K562 (cell line): Measurements from ENCODE around the gene SMAD3. TPM values are rescaled to one million over a fixed set of nuclear protein-coding genes. Genes with fewer than 3 reads are reported as not detected.

Source experiments
- ATAC-seq: fragments of 200-7000 bp; cut with Tn5 transposase; 3 replicates; pipeline ENCODE4 v1.9.1; 2020; ENCODE audit warnings: moderate library complexity
- BruUV-seq: library from RNA; stranded (reverse); fragments of 400-500 nt; replicated peaks from 2 replicates; lab custom pipeline; 2021; lab: Mats Ljungman, UMichigan
- CTCF ChIA-PET: fragments of 300-600 bp; formaldehyde crosslinking; extraction: SDS; loops from one replicate; lab custom pipeline; 2021; ENCODE audit warnings: low intra/inter-chr PET ratio; lab: Yijun Ruan, JAX
- POLR2A ChIA-PET: fragments of 300-600, 350-650 bp; sonication (Branson Sonifier 250); formaldehyde crosslinking; extraction: SDS; loops from one replicate; lab custom pipeline; 2021; ENCODE audit warnings: antibody characterized with exemption, inconsistent platforms; lab: Yijun Ruan, JAX
- DNase-seq, 4 experiments: peaks; one replicate each; pipeline versions ENCODE4 v3.0.0 to v3.0.0-alpha.2; 2011 to 2018; ENCODE audit warnings: low spot score in 3 of 4, mixed read lengths in 3 of 4; ENCODE audit errors: extremely low read depth in 1 of 4
- FAIRE-seq: peaks from 2 replicates; lab custom pipeline; 2011; peaks lifted over from hg19 to GRCh38; lab: Jason Lieb, UNC
- H2AFZ ChIP-seq: 2 replicates; pipeline ENCODE4 v1.6.0; 2011; ENCODE audit warnings: low read depth, low read length, control low read depth, inconsistent platforms
- H3K27ac ChIP-seq: fragments of 200-600 bp; 3 replicates; pipeline ENCODE4 v1.8.0; 2011; ENCODE audit warnings: low read depth, mild to moderate bottlenecking, control low read depth, inconsistent platforms, low read length, moderate library complexity, mixed read lengths; ENCODE audit errors: extremely low read depth
- H3K27me3 ChIP-seq, 2 experiments: fragments of 300-600 bp in 1 of 2; 2 replicates in 1 of 2; 3 replicates in 1 of 2; pipeline versions ENCODE4 v1.6.0 to v1.8.0; 2011; ENCODE audit warnings: inconsistent platforms in 2 of 2, low read length in 2 of 2, mild to moderate bottlenecking in 1 of 2, mixed read lengths in 1 of 2, moderate library complexity in 1 of 2; ENCODE audit not compliant: control insufficient read depth in 2 of 2, insufficient read depth in 2 of 2
- H3K36me3 ChIP-seq: fragments of 300-600 bp; 3 replicates; pipeline ENCODE4 v1.8.0; 2011; ENCODE audit warnings: mild to moderate bottlenecking, low read length, inconsistent platforms; ENCODE audit not compliant: control insufficient read depth, insufficient read depth
- H3K4me1 ChIP-seq, 2 experiments: fragments of 200-600 bp in 1 of 2; replicated peaks in 1 of 2; 2 replicates in 1 of 2; 3 replicates in 1 of 2; pipeline versions ENCODE4 v1.5.1 to v1.8.0; 2011; ENCODE audit warnings: inconsistent platforms in 2 of 2, low read length in 2 of 2, mild to moderate bottlenecking in 1 of 2, mixed read lengths in 1 of 2, moderate library complexity in 1 of 2; ENCODE audit not compliant: control insufficient read depth in 2 of 2, insufficient read depth in 2 of 2
- H3K4me2 ChIP-seq: 2 replicates; pipeline ENCODE4 v1.6.1; 2011; ENCODE audit warnings: low read length, control low read depth, inconsistent platforms, mixed read lengths; ENCODE audit not compliant: insufficient read depth
- H3K4me3 ChIP-seq: fragments of 200-600 bp; sonication (generic), shearing (Covaris generic); 2 replicates; pipeline ENCODE4 v1.5.1; 2016; ENCODE audit warnings: control low read depth, inconsistent platforms
- H3K79me2 ChIP-seq: fragments of 200-600 bp; 3 replicates; pipeline ENCODE4 v1.8.0; 2011; ENCODE audit warnings: low read length, inconsistent platforms; ENCODE audit not compliant: control insufficient read depth, insufficient read depth
- H3K9ac ChIP-seq, 2 experiments: 2 replicates each; pipeline versions ENCODE4 v1.6.0 to v1.6.1; 2011; ENCODE audit warnings: low read depth in 2 of 2, low read length in 2 of 2, control low read depth in 1 of 2, inconsistent platforms in 1 of 2, mild to moderate bottlenecking in 1 of 2, mixed read lengths in 1 of 2; ENCODE audit not compliant: insufficient read depth in 1 of 2
- H3K9me1 ChIP-seq: one replicate; pipeline ENCODE4 v1.6.0; 2011; ENCODE audit warnings: inconsistent platforms, mild to moderate bottlenecking, low read length, moderate library complexity; ENCODE audit not compliant: control insufficient read depth, insufficient read depth
- H3K9me3 ChIP-seq: replicated peaks from 2 replicates; pipeline ENCODE4 v1.5.1; 2011; ENCODE audit warnings: low read depth, low read length, inconsistent platforms; ENCODE audit not compliant: control insufficient read depth, insufficient read depth
- H4K20me1 ChIP-seq: replicated peaks from 2 replicates; pipeline ENCODE4 v1.6.1; 2011; ENCODE audit warnings: low read length, inconsistent platforms, mixed read lengths; ENCODE audit not compliant: control insufficient read depth, insufficient read depth
- CLOCK ChIP-seq: fragments of 250-450 bp; sonication (Bioruptor Pico); IDR thresholded peaks from 2 replicates; pipeline ENCODE4 v1.4.0; 2020; ENCODE audit warnings: mild to moderate bottlenecking, moderate library complexity, borderline replicate concordance
- ZKSCAN1 ChIP-seq: fragments of 150-350 bp; IDR thresholded peaks from 2 replicates; pipeline ENCODE4 v1.6.1; 2016; ENCODE audit warnings: low read depth, low read length
- WGBS: fragments of 100-300 bp; shearing (Covaris generic); methylation state at CpG from one replicate; pipeline ENCODE4 v1.1.6; 2016; ENCODE audit warnings: low coverage, mixed read lengths; ENCODE audit not compliant: insufficient coverage; ENCODE audit errors: missing lambda C conversion rate; 5-methylcytosine and 5-hydroxymethylcytosine counted together
- in situ Hi-C: fragments of 300-500 bp; cut with MboI; formaldehyde crosslinking; loops from 4 replicates; pipeline ENCODE4 v1.15.0; 2018; ENCODE audit warnings: inconsistent platforms, mixed read lengths
- intact Hi-C: fragments of 100-400 bp; cut with micrococcal nuclease; formaldehyde crosslinking; loops from 2 replicates; pipeline ENCODE4 v1.14.2; 2022
- polyA plus RNA-seq, 8 experiments: library from polyadenylated mRNA; depleted of rRNA in 4 of 8; stranded (reverse) in 5 of 8; unstranded in 3 of 8; fragments of >200 nt; fragmentation: Nextera tagmentation in 2 of 8; fragmentation: Illumina TruSeq in 1 of 8; extraction: Ambion mirVana in 2 of 8; extraction: Trizol in 1 of 8; gene quantifications; 2 replicates each; pipeline versions ENCODE4 v1.2.1 to v1.2.3, GENCODE V29; 2011 to 2014; ENCODE audit warnings: inconsistent platforms in 1 of 8, missing spikeins in 1 of 8
- total RNA-seq, 7 experiments: library from RNA; depleted of rRNA in 6 of 7; stranded (reverse); fragments of >200 nt in 6 of 7; fragmentation: Illumina TruSeq in 2 of 7; extraction: Trizol in 2 of 7; gene quantifications; 2 replicates each; pipeline versions ENCODE4 v1.2.1 to v1.2.3, GENCODE V29; 2011 to 2021; ENCODE audit warnings: low replicate concordance in 1 of 7
- TF ChIP-seq, protein P1 (sequence below): fragments of 250-450 bp; sonication (Bioruptor Pico); IDR thresholded peaks from 2 replicates; pipeline ENCODE4 v1.8.0; 2022; ENCODE audit warnings: inconsistent platforms, mild to moderate bottlenecking, moderate library complexity, borderline replicate concordance

The SMAD3 gene
- total and polyA plus RNA-seq, 9 of the 15 experiments (the other 6 are each of a cell fraction or from before 2014, with no cell fraction given) = 4.3 to 39.2 (median 11.1) TPM

GRCh38 chr15:67059127-67059553 lies 6.3 kb upstream of the SMAD3 start (continued):
- TF ChIP-seq, protein P1, sequence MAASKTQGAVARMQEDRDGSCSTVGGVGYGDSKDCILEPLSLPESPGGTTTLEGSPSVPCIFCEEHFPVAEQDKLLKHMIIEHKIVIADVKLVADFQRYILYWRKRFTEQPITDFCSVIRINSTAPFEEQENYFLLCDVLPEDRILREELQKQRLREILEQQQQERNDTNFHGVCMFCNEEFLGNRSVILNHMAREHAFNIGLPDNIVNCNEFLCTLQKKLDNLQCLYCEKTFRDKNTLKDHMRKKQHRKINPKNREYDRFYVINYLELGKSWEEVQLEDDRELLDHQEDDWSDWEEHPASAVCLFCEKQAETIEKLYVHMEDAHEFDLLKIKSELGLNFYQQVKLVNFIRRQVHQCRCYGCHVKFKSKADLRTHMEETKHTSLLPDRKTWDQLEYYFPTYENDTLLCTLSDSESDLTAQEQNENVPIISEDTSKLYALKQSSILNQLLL (CRISPR knock-in tag) = no peak

DNA sequence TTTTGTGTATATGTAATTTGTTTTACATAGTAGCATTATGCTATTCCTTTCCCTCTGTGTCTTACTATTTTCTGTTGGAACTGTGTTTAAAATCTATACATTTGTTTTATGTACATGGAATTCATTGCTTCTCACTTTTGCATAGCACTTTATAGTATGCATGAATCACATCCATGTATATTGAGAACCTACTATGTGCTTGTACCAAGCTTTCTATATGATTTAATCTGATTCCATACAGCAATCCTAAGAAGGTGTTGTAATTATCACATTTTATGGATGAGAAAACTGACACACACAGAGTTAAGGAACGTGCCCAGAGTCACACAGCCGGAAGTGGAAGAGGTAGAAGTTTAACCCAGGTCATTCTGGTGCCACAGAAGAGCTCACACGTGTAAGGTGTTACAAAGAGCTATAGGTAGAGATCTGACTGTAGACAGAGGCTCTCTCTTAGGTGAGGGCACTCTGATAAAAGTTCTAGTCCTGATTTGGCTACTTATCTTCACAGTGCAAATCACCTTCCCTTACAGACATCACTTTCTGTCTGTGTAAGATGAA lies 3.5 kb upstream of the SMAD3 start:
- Histone ChIP-seq H3K4me2 (no peak overlapping the region), H3K27me3 (no peaks in the 10 kb centered on the region), H3K9me3 (no peaks in the 10 kb centered on the region), H3K36me3 (no peaks in the 10 kb centered on the region), H2AFZ (no peak overlapping the region), H3K4me1 (peaks cover 15 to 34% of the 10 kb centered on the region in 2 experiments), H3K79me2 (peaks cover 10% of the 10 kb centered on the region), H4K20me1 (no peaks in the 10 kb centered on the region), H3K9ac (no peak overlapping the region), H3K27ac (no peak overlapping the region), H3K9me1 (no peaks in the 10 kb centered on the region), H3K4me3 (no peak overlapping the region)
- in situ Hi-C loops (no loop called here), intact Hi-C loops (loop anchor here (10.0 kb wide), 1 partner anchor 113 kb away; no protein-coding TSS in a partner anchor)
- TF ChIP-seq ZKSCAN1 = peak; percentile 71; the same call in 1 of the 2 replicates
- TF ChIP-seq CLOCK (CRISPR knock-in tag) = no peak
- ATAC-seq = no peak
- FAIRE-seq = no peak
- 29% methylated on average over 3 of the region's 3 CpGs for WGBS
- ChIA-PET POLR2A (interaction anchor here (0.5 to 2.7 kb wide), 4 partner anchors 7 to 121 kb away, joined by 3 to 11 read pairs (median 6); no protein-coding TSS in a partner anchor), CTCF (no interaction called here)
- DNase-seq = no peak
- no TSS peak for BruUV-seq
